MV-4-11 (cell line): ENCODE results near the gene ATXN10.
A peak's percentile ranks its signal among the peaks of the same experiment; 100 is the strongest.

Source experiments
- DNase-seq: peaks from one replicate; lab custom pipeline; 2025; lab: John Stamatoyannopoulos, UW

ATXN10 gene

GRCh38 chr22:45671783-45672563 is at the start of gene ATXN10:
Gene ATXN10 (plus strand): TSS chr22:45671834. CDS start chr22:45672064, 230 bp downstream.
- DNase-seq = peak; percentile 62

- DNase-seq = no peak
Observed at GRCh38 chr22:45621836-45622600, 49.6 kb upstream of the ATXN10 start.

- DNase-seq = peak; percentile 34
Observed at GRCh38 chr22:45623464-45624145, 48.0 kb upstream of the ATXN10 start.

- DNase-seq = no peak
Observed at GRCh38 chr22:45626198-45626651, 45.4 kb upstream of the ATXN10 start.

- no peak for DNase-seq
Observed at GRCh38 chr22:45627489-45628233, 44.0 kb upstream of the ATXN10 start.

- no peak for DNase-seq
Observed at GRCh38 chr22:45628515-45628914, 43.1 kb upstream of the ATXN10 start.

- no peak for DNase-seq
Observed at GRCh38 chr22:45629469-45630089, 42.1 kb upstream of the ATXN10 start.

GRCh38 chr22:45630436-45630835 is 41.2 kb upstream of the ATXN10 start:
- no peak for DNase-seq

GRCh38 chr22:45631140-45631840 is 40.3 kb upstream of the ATXN10 start:
- no peak for DNase-seq

GRCh38 chr22:45631841-45632238 is 39.8 kb upstream of the ATXN10 start:
- DNase-seq = no peak

- DNase-seq = no peak
Observed at GRCh38 chr22:45632791-45633515, 38.7 kb upstream of the ATXN10 start.

GRCh38 chr22:45636683-45637082 is 35.0 kb upstream of the ATXN10 start:
- no peak for DNase-seq

GRCh38 chr22:45638197-45638596 is 33.4 kb upstream of the ATXN10 start:
- no peak for DNase-seq

GRCh38 chr22:45638834-45639746 is 32.5 kb upstream of the ATXN10 start:
- peak; percentile 75 for DNase-seq

- no peak for DNase-seq
Observed at GRCh38 chr22:45639747-45640102, 31.9 kb upstream of the ATXN10 start.

- no peak for DNase-seq
Observed at GRCh38 chr22:45640291-45640940, 31.2 kb upstream of the ATXN10 start.

GRCh38 chr22:45640941-45641621 is 30.6 kb upstream of the ATXN10 start:
- DNase-seq = no peak

GRCh38 chr22:45642986-45643385 is 28.6 kb upstream of the ATXN10 start:
- DNase-seq = no peak
